22Rv1 (cell line): ENCODE data around the gene RAB9A.

Experiments
- ZFX ChIP-seq: fragments of 450-650 bp; IDR thresholded peaks from 2 replicates; pipeline ENCODE4 v1.6.1; 2017; ENCODE audit warnings: antibody characterized with exemption, borderline replicate concordance
- TF ChIP-seq, protein P1 (sequence below): fragments of 450-650 bp; IDR thresholded peaks from 2 replicates; pipeline ENCODE4 v1.5.1; 2017; ENCODE audit warnings: mild to moderate bottlenecking

DNA sequence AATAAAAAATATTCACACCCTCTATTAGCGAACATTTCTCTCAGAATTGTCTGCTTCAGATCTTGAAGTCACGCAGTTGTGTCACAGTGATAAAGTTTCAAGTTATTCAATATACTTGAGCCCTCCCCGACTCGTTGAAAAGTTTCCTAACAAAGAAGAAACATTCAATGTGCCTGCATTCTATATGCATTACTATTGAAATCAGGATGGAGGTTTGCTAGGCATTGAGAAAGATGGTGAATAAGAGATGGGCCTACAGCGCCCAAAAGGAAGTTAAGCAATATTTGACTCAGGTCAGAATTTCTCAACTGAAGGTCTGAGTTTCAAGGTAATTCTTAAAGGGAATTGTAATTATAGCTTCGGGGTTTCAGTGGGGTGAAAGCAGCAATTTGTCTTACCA lies 29.9 kb upstream of the RAB9A start:
- TF ChIP-seq, protein P1, sequence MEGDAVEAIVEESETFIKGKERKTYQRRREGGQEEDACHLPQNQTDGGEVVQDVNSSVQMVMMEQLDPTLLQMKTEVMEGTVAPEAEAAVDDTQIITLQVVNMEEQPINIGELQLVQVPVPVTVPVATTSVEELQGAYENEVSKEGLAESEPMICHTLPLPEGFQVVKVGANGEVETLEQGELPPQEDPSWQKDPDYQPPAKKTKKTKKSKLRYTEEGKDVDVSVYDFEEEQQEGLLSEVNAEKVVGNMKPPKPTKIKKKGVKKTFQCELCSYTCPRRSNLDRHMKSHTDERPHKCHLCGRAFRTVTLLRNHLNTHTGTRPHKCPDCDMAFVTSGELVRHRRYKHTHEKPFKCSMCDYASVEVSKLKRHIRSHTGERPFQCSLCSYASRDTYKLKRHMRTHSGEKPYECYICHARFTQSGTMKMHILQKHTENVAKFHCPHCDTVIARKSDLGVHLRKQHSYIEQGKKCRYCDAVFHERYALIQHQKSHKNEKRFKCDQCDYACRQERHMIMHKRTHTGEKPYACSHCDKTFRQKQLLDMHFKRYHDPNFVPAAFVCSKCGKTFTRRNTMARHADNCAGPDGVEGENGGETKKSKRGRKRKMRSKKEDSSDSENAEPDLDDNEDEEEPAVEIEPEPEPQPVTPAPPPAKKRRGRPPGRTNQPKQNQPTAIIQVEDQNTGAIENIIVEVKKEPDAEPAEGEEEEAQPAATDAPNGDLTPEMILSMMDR = no peak
- TF ChIP-seq ZFX = no peak
